Karpas-422 (cell line): Measurements from ENCODE around the gene ATF7. TPM values are rescaled to one million over a fixed set of nuclear protein-coding genes. Genes with fewer than 3 reads are reported as not detected.
A peak's percentile ranks its signal among the peaks of the same experiment; 100 is the strongest.

Experiments used
- DNase-seq: peaks from one replicate; pipeline ENCODE4 v3.0.0-alpha.2; 2015
- H2AFZ ChIP-seq: fragments of 200-600 bp; sonication (generic); 2 replicates; pipeline ENCODE4 v1.6.1; 2014; ENCODE audit warnings: antibody characterized with exemption, low read length, mixed read lengths
- H3K27ac ChIP-seq: fragments of 200-600 bp; sonication (generic); 2 replicates; pipeline ENCODE4 v1.5.1; 2014; ENCODE audit warnings: mild to moderate bottlenecking, low read length, moderate library complexity
- H3K27me3 ChIP-seq: fragments of 200-600 bp; sonication (generic); 2 replicates; pipeline ENCODE4 v1.6.1; 2014; ENCODE audit warnings: low read length, mixed read lengths
- H3K36me3 ChIP-seq: fragments of 200-600 bp; sonication (generic); 2 replicates; pipeline ENCODE4 v1.6.1; 2014; ENCODE audit warnings: low read length, mixed read lengths; ENCODE audit not compliant: insufficient read depth
- H3K4me1 ChIP-seq: fragments of 200-600 bp; sonication (generic); 2 replicates; pipeline ENCODE4 v1.6.1; 2014; ENCODE audit warnings: mild to moderate bottlenecking, low read length, mixed read lengths
- H3K4me2 ChIP-seq: fragments of 200-600 bp; sonication (generic); 2 replicates; pipeline ENCODE4 v1.6.1; 2014; ENCODE audit warnings: low read length, low read depth, mild to moderate bottlenecking; ENCODE audit not compliant: poor library complexity, severe bottlenecking
- H3K4me3 ChIP-seq: fragments of 200-600 bp; sonication (generic); 2 replicates; pipeline ENCODE4 v1.5.1; 2014; ENCODE audit warnings: mild to moderate bottlenecking, antibody characterized with exemption, low read length, mixed read lengths
- H3K79me2 ChIP-seq: fragments of 200-600 bp; sonication (generic); 2 replicates; pipeline ENCODE4 v1.6.1; 2014; ENCODE audit warnings: mild to moderate bottlenecking, low read length, mixed read lengths
- H3K9ac ChIP-seq: fragments of 200-600 bp; sonication (generic); 2 replicates; pipeline ENCODE4 v1.6.0; 2014; ENCODE audit warnings: low read length
- H3K9me2 ChIP-seq: fragments of 200-600 bp; sonication (generic), shearing (Covaris generic); replicated peaks from 2 replicates; pipeline ENCODE4 v1.6.0; 2014; ENCODE audit warnings: mild to moderate bottlenecking, low read length, moderate library complexity; ENCODE audit not compliant: insufficient read depth
- H3K9me3 ChIP-seq: fragments of 300-700, 200-600 bp; sonication (generic); 2 replicates; pipeline ENCODE4 v1.6.1; 2014; ENCODE audit warnings: low read length, mixed read lengths
- H4K20me1 ChIP-seq: fragments of 200-600 bp; sonication (generic); 2 replicates; pipeline ENCODE4 v1.6.1; 2014; ENCODE audit warnings: mild to moderate bottlenecking, antibody characterized with exemption, low read length, low read depth; ENCODE audit not compliant: insufficient read depth
- total RNA-seq: library from RNA; depleted of rRNA; stranded (reverse); fragments of >200 nt; shearing (Covaris generic); gene quantifications from 2 replicates; pipeline ENCODE4 v1.2.3, GENCODE V29; 2014; ENCODE audit warnings: low replicate concordance

The ATF7 gene
- total RNA-seq, 1 experiment from 2014 or later, result 28.9 TPM

DNA sequence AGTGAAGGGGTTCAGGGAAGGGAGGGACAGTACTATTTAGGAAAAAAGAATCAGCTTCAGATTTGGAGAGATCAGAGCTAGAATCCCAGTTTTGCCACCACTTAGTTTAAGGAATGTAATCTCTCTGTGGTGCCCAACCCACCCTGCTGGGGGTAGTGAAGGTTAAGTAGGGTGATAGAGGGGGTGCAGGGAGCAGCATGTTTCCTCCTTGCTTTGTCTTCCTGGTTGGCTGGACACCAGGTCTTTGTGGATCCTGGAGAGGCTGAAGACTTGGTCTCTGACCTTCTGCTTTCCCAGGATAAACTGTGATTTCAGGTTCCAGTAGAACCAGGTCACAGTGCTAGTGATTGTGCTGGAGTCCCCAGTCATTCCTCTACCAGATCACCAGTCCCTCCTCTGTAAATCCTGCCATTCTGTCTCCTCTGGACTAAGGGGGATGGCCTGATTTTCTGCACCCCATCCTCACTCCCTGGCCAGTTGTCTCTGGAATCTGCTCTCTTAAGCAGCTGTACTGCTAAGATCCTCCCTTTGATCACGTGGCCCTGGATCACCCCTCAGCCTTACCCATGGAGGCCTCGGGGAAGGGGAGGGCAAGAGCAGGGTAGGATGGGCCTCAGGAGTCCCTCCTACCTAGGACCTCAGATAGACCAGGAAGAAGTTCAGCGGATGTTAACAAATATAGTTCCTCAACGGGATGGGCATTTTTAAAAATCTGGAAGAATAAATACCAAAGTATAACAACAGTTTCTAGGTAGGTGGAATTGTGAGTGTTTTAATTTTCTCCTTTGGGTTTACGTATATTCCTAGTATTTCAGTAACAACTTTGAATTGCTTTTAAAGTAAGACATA is 130.1 kb downstream of the ATF7 start:
- H3K4me1 ChIP-seq, result peaks cover 62% of the 10 kb centered on the region
- H3K79me2 ChIP-seq, result peaks cover 20% of the 10 kb centered on the region
- H3K27ac ChIP-seq, result no peak overlapping the region
- H3K4me3 ChIP-seq, result no peak overlapping the region
- H3K4me2 ChIP-seq, result no peak overlapping the region
- H3K9me3 ChIP-seq, result no peaks in the 10 kb centered on the region
- H3K9ac ChIP-seq, result 0 out of 2 replicates have a peak overlapping the region, but pooled peaks have one; percentile 11
- no peaks in the 10 kb centered on the region for H3K9me2 ChIP-seq
- no peak overlapping the region for H2AFZ ChIP-seq
- no peak for DNase-seq
- H4K20me1 ChIP-seq, result no peaks in the 10 kb centered on the region
- no peaks in the 10 kb centered on the region for H3K27me3 ChIP-seq
- H3K36me3 ChIP-seq, result no peaks in the 10 kb centered on the region

DNA sequence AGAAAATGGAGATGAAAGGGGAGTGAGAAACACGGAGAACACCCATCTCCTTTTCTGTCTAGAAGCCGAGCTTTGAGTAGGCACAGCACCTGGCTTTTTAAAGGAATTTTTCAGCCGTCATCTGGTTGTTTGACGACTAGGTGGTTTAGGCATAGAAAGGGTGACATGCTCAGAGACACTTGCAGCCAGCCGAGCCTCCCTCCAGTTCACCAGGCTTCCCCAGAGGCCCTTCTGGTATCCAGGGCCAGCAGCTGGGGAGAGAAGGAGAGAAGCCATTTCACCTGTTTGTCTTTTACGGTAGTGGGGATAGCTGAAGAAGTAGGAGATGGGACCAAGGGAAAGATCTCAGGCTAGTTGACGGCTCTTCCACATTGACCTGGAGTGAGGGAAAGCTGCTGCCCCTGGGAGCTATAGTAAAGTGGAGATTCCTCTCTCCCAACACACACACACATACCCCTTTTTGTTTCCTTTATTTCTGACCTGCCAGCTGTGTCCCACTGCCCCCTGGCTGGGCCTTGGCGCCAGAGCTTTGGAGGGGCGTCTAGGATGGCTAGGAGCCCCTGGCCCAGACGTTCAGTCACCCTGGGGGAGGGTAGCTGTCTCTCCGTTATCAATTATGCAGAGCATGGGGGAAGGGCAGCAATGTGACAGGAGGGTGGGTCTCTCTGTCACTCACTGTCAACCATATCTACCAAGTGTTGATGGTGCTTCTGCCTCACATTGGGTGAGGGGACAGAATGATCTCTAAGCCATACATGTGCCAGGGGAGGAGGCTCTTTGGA is 132.4 kb downstream of the ATF7 start:
- Histone ChIP-seq H3K4me2 (peak overlapping the region; percentile 88), H3K9me3 (no peaks in the 10 kb centered on the region), H3K9me2 (no peaks in the 10 kb centered on the region), H3K36me3 (no peaks in the 10 kb centered on the region), H3K79me2 (peaks cover 20% of the 10 kb centered on the region), H3K27me3 (no peaks in the 10 kb centered on the region), H3K27ac (peak overlapping the region; percentile 67), H2AFZ (peak overlapping the region; percentile 90; the same call in 1 of the 2 replicates), H3K9ac (peak overlapping the region; percentile 78), H3K4me3 (peak overlapping the region; percentile 79), H3K4me1 (peaks cover 50% of the 10 kb centered on the region), H4K20me1 (no peaks in the 10 kb centered on the region)
- DNase-seq, result no peak

DNA sequence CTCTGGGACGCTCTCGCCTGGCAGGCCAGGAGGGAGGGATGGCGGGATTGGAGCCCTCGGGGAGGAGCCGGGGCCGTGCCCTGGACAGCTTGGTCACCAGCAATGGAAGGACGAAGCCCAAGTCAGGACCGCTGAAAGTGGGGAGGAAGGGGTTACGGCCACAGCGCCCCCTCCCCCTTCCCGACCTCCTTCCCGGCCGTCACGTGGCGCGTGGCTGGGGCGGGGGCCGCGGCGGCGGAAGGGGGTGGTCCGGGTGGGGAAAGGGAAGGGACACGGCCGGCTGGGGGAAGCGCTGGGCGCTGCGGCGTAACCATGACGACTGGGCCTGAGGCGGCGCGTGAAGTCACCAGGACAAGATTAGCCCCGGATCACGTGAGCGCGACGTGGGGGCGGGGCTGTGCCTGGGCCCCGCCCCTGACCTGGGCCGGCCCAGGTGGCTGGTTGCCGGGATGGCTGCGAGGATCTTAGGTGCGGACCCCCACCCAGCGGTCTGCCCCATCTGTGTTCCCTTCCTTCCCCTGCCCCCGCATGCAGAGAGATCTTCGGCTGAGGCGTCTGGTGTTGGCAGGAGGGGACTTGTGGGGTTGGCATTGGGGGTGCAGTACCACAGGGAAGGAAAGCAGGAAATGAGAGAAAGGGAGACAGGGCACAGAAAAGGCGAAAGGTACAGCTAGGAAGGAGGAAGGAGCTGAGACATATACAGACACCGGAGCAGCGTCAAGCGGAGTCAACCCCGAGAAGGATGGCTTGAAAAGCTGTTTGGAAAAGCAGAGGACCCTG is 133.2 kb downstream of the ATF7 start:
- DNase-seq, result peak; percentile 95
- Histone ChIP-seq H3K9me2 (no peaks in the 10 kb centered on the region), H3K4me1 (peaks cover 44% of the 10 kb centered on the region), H3K36me3 (no peaks in the 10 kb centered on the region), H3K27me3 (no peaks in the 10 kb centered on the region), H3K4me2 (peak overlapping the region; percentile 88), H3K27ac (peak overlapping the region; percentile 67), H2AFZ (peak overlapping the region; percentile 90; the same call in 1 of the 2 replicates), H3K9me3 (no peaks in the 10 kb centered on the region), H3K79me2 (peaks cover 15% of the 10 kb centered on the region), H3K9ac (peak overlapping the region; percentile 78), H3K4me3 (peak overlapping the region; percentile 79), H4K20me1 (no peaks in the 10 kb centered on the region)

DNA sequence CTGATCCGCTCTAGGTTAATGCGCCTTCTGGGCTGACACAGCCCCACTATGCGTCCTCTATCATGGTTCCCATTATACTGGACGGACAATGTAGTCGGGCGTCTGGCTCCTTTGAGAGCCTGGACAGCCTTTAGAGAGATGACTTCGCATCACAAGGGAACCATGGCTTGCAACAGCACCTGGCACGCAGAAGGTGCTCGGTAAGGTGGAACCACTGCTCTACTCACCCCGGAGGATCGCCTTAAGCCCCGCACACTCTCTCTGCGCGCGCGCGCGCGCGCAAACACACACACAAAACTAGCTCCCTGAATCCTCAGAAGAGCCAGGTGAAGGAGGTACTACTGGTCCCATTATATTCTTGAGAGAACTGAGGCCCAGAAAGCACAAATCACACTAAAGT is 134.0 kb downstream of the ATF7 start:
- Histone ChIP-seq H3K4me2 (peak overlapping the region; percentile 88), H3K36me3 (no peaks in the 10 kb centered on the region), H3K9me2 (no peaks in the 10 kb centered on the region), H3K4me1 (peaks cover 36% of the 10 kb centered on the region), H3K4me3 (peak overlapping the region; percentile 79; the same call in 1 of the 2 replicates), H3K27me3 (no peaks in the 10 kb centered on the region), H3K27ac (no peak overlapping the region), H3K79me2 (peaks cover 7% of the 10 kb centered on the region; the same call in 1 of the 2 replicates), H4K20me1 (no peaks in the 10 kb centered on the region), H2AFZ (no peak overlapping the region), H3K9me3 (no peaks in the 10 kb centered on the region), H3K9ac (peak overlapping the region; percentile 69)
- no peak for DNase-seq

DNA sequence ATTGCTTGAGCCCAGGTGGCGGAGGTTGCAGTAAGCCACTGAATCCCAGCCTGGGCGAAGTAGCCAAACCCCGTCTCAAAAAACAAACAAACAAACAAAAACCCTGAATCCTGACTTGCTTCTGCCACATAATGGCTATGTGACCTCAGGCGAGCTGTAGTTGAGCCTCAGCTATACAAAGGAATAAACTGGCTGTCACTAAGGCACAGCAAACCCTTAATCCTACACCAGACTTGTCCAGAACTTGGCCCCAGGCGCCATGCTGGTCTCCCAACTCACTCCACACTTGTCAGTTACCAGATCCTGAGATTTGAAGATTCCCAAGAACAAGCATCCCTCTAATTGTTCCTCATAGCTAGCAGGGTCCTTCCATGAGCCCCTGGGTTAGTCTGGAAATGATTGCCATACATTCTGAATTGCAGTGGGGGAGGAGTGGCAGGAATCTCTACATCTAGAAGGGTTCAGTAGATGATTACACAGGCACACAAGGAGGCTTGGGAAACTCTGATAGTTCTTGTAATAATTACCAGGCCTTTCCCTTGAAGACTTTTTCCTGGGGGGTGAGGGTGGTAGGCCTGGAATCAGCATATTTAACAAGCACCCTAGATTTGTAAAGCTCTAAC is 136.8 kb downstream of the ATF7 start:
- no peaks in the 10 kb centered on the region for H3K36me3 ChIP-seq
- H4K20me1 ChIP-seq, result no peaks in the 10 kb centered on the region
- DNase-seq, result no peak
- no peaks in the 10 kb centered on the region for H3K9me2 ChIP-seq
- H3K79me2 ChIP-seq, result peaks cover 2% of the 10 kb centered on the region; the same call in 1 of the 2 replicates
- H3K9me3 ChIP-seq, result no peaks in the 10 kb centered on the region
- H3K27ac ChIP-seq, result no peak overlapping the region
- no peaks in the 10 kb centered on the region for H3K27me3 ChIP-seq
- no peak overlapping the region for H3K4me2 ChIP-seq
- no peak overlapping the region for H3K9ac ChIP-seq
- H3K4me1 ChIP-seq, result peaks cover 22% of the 10 kb centered on the region
- no peak overlapping the region for H3K4me3 ChIP-seq
- no peak overlapping the region for H2AFZ ChIP-seq

DNA sequence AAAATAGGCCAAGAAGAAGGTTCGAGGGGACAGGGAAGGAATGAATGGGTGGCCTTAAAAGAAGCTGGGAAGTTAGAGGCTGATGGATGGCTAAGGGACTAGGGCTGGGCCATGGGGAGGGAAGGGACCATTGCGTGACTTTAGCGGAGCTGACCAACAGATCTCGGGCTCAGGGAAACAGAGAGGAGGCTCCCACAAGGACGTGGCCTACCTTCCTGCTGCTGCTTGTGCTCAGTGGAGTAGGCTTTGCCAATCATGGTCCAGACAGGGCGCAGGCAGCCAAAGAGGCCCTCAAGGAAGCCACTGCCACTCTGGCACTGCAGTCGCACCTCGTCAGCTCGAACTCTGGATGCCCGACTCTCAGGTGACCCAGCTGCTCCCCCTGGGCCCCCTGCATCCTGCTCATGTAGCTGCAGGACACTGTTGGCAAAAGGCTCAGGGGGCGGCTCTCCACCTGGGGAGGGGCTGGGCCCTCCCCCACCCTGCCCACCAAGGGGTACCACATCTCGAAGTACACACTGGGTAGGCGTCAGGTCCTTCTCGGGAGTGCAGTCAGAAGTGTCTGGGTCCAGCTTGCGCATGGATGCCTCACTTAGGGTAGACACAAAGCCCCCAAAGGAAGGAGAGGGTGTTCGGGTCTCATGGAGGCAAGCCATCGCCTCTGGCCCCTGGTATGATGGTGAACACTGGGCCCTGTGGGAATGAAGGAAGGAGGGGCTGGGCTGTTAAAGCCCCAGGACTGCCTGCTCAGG is 139.3 kb downstream of the ATF7 start:
- H3K27ac ChIP-seq, result no peak overlapping the region
- H3K4me2 ChIP-seq, result no peak overlapping the region
- no peaks in the 10 kb centered on the region for H3K9me2 ChIP-seq
- H2AFZ ChIP-seq, result no peak overlapping the region
- no peaks in the 10 kb centered on the region for H3K27me3 ChIP-seq
- DNase-seq, result no peak
- H3K9me3 ChIP-seq, result no peaks in the 10 kb centered on the region
- H3K79me2 ChIP-seq, result no peaks in the 10 kb centered on the region
- H3K9ac ChIP-seq, result no peak overlapping the region
- peaks cover under 1% of the 10 kb centered on the region for H3K4me1 ChIP-seq
- no peak overlapping the region for H3K4me3 ChIP-seq
- H3K36me3 ChIP-seq, result peaks cover 5% of the 10 kb centered on the region; the same call in 1 of the 2 replicates
- H4K20me1 ChIP-seq, result peaks cover 5% of the 10 kb centered on the region; the same call in 1 of the 2 replicates
